ENCODE data around the gene CHAC2. TPM values are rescaled to one million over a fixed set of nuclear protein-coding genes. Genes with fewer than 3 reads are reported as not detected.

The CHAC2 gene
- total and polyA plus RNA-seq, 9 of the 15 experiments (the other 6 are each of a cell fraction or from before 2014, with no cell fraction given): 9.8 to 35.6 (median 18.2) TPM

DNA sequence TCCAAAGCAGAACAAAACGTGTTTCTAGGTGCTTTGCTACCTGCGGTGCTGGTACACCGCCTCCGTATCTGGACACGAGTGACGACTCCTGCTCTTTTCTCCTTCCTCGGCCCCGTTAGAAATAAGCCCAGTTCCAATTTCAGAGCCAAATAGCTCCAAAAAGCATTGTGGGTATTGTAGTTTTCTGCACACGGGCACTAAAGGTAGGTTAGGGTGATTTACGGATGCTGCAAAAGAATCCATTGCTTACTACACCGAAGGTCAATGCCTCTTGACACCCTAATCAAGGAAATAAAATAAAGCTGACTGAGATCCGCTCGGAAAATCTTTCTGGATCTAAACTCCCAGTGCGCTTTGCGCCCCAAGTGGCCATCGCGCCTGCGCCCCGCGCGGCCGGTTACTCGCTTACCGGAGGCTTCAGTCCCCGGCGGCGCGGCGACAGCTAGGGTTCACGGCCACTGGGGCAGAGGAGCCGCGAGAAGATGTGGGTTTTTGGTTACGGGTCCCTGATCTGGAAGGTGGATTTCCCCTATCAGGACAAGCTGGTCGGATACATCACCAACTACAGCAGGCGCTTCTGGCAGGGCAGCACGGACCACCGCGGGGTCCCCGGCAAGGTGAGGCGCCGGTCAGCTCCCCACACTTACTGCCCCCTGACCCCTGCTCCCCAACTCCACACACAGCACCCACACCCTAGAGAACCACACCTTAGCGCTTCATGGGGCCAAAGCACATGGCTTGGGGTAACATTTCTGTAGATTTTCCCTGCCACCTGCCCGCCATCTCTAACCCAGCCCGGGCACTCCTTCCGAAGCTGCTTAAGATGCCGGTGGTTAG lies at the start of gene CHAC2 (continued):
- TF ChIP-seq, protein P1, sequence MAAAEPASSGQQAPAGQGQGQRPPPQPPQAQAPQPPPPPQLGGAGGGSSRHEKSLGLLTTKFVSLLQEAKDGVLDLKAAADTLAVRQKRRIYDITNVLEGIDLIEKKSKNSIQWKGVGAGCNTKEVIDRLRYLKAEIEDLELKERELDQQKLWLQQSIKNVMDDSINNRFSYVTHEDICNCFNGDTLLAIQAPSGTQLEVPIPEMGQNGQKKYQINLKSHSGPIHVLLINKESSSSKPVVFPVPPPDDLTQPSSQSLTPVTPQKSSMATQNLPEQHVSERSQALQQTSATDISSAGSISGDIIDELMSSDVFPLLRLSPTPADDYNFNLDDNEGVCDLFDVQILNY (CRISPR knock-in tag; IDR thresholded peaks at IDR 0.05): 0 out of 2 replicates have a peak, but pooled peaks have one; percentile 52
- TF ChIP-seq ZNF146 (CRISPR knock-in tag; IDR thresholded peaks at IDR 0.05; ENCODE audit: unreplicated experiment) (peak; percentile 8), ATF7 (IDR thresholded peaks at IDR 0.05) (0 out of 2 replicates have a peak, but pooled peaks have one; percentile 49), PCBP2 (IDR thresholded peaks at IDR 0.05; ENCODE audit: low read depth, low read length, poor library complexity, severe bottlenecking) (no peak), PHF21A (IDR thresholded peaks at IDR 0.05; ENCODE audit: borderline replicate concordance, low read depth) (peak; percentile 29; the same call in 1 of the 2 replicates), SPI1 (IDR thresholded peaks at IDR 0.05; ENCODE audit: borderline replicate concordance, low read depth, low read length) (0 out of 2 replicates have a peak, but pooled peaks have one; percentile 5), TCF3 (CRISPR knock-in tag; IDR thresholded peaks at IDR 0.05) (no peak), SIN3A (IDR thresholded peaks at IDR 0.05; ENCODE audit: borderline replicate concordance in 2 of 2, control insufficient read depth in 1 of 2, low read depth in 2 of 2, low read length in 2 of 2) (peak in 1 of 2 experiments; percentile 53; a peak in 1 of 4 replicates), SIX5 (IDR thresholded peaks at IDR 0.05; ENCODE audit: borderline replicate concordance in 1 of 2, insufficient read depth in 1 of 2, low read depth in 1 of 2, low read length in 2 of 2) (peak; percentile 60 to 64; a peak in 3 of 4 replicates), PHF8 (IDR thresholded peaks at IDR 0.05; ENCODE audit: borderline replicate concordance, low read length) (peak; percentile 75; the same call in 1 of the 2 replicates)
- TF ChIP-seq, protein P2, sequence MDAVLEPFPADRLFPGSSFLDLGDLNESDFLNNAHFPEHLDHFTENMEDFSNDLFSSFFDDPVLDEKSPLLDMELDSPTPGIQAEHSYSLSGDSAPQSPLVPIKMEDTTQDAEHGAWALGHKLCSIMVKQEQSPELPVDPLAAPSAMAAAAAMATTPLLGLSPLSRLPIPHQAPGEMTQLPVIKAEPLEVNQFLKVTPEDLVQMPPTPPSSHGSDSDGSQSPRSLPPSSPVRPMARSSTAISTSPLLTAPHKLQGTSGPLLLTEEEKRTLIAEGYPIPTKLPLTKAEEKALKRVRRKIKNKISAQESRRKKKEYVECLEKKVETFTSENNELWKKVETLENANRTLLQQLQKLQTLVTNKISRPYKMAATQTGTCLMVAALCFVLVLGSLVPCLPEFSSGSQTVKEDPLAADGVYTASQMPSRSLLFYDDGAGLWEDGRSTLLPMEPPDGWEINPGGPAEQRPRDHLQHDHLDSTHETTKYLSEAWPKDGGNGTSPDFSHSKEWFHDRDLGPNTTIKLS (IDR thresholded peaks at IDR 0.05; ENCODE audit: borderline replicate concordance, low read depth): peak; percentile 84; the same call in 1 of the 2 replicates
- TF ChIP-seq, protein P3, sequence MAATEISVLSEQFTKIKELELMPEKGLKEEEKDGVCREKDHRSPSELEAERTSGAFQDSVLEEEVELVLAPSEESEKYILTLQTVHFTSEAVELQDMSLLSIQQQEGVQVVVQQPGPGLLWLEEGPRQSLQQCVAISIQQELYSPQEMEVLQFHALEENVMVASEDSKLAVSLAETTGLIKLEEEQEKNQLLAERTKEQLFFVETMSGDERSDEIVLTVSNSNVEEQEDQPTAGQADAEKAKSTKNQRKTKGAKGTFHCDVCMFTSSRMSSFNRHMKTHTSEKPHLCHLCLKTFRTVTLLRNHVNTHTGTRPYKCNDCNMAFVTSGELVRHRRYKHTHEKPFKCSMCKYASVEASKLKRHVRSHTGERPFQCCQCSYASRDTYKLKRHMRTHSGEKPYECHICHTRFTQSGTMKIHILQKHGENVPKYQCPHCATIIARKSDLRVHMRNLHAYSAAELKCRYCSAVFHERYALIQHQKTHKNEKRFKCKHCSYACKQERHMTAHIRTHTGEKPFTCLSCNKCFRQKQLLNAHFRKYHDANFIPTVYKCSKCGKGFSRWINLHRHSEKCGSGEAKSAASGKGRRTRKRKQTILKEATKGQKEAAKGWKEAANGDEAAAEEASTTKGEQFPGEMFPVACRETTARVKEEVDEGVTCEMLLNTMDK (IDR thresholded peaks at IDR 0.05; ENCODE audit: borderline replicate concordance, insufficient read depth, low read depth, low read length, poor library complexity, severe bottlenecking): peak; percentile 5
- TF ChIP-seq, protein P4, sequence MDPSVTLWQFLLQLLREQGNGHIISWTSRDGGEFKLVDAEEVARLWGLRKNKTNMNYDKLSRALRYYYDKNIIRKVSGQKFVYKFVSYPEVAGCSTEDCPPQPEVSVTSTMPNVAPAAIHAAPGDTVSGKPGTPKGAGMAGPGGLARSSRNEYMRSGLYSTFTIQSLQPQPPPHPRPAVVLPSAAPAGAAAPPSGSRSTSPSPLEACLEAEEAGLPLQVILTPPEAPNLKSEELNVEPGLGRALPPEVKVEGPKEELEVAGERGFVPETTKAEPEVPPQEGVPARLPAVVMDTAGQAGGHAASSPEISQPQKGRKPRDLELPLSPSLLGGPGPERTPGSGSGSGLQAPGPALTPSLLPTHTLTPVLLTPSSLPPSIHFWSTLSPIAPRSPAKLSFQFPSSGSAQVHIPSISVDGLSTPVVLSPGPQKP (CRISPR knock-in tag; IDR thresholded peaks at IDR 0.05): no peak
- TF ChIP-seq, protein P5, sequence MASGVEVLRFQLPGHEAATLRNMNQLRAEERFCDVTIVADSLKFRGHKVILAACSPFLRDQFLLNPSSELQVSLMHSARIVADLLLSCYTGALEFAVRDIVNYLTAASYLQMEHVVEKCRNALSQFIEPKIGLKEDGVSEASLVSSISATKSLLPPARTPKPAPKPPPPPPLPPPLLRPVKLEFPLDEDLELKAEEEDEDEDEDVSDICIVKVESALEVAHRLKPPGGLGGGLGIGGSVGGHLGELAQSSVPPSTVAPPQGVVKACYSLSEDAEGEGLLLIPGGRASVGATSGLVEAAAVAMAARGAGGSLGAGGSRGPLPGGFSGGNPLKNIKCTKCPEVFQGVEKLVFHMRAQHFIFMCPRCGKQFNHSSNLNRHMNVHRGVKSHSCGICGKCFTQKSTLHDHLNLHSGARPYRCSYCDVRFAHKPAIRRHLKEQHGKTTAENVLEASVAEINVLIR (CRISPR knock-in tag; IDR thresholded peaks at IDR 0.05): no peak
- TF ChIP-seq, protein P6, sequence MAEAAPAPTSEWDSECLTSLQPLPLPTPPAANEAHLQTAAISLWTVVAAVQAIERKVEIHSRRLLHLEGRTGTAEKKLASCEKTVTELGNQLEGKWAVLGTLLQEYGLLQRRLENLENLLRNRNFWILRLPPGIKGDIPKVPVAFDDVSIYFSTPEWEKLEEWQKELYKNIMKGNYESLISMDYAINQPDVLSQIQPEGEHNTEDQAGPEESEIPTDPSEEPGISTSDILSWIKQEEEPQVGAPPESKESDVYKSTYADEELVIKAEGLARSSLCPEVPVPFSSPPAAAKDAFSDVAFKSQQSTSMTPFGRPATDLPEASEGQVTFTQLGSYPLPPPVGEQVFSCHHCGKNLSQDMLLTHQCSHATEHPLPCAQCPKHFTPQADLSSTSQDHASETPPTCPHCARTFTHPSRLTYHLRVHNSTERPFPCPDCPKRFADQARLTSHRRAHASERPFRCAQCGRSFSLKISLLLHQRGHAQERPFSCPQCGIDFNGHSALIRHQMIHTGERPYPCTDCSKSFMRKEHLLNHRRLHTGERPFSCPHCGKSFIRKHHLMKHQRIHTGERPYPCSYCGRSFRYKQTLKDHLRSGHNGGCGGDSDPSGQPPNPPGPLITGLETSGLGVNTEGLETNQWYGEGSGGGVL (CRISPR knock-in tag; IDR thresholded peaks at IDR 0.05): no peak

Measured in K562 (cell line).